GM19035 (cell line): ENCODE measurements around the gene SLC43A1.

Source experiments
- ATAC-seq: cut with Tn5 transposase; IDR thresholded peaks from one replicate; pipeline ENCODE4 v1.9.1; 2021; ENCODE audit not compliant: unreplicated experiment

SLC43A1 gene

DNA sequence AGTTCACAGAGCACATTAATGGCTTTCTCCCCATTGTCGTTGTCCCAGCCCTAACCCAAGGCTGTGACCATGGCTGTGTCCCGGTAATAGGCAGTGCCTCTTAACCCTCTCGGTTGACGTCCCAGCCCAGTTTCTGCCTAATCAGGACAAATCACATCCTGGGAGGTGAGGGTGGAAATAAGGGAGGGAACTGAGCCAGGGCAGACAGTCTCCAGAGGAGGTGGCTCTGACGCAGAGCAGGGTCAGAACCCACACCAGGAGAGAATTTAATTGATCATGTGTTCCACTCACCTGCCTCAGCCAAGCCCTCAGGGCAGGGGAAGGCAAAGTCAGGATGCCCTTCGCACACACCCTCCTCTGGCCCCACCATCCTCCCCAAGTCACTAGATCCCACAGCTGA lies 17.0 kb downstream of the SLC43A1 start:
- ATAC-seq, result no peak

GRCh38 chr11:57497303-57498247 lies 17.9 kb downstream of the SLC43A1 start:
- no peak for ATAC-seq

- no peak for ATAC-seq
Measured at GRCh38 chr11:57496109-57496820, 19.2 kb downstream of the SLC43A1 start.

DNA sequence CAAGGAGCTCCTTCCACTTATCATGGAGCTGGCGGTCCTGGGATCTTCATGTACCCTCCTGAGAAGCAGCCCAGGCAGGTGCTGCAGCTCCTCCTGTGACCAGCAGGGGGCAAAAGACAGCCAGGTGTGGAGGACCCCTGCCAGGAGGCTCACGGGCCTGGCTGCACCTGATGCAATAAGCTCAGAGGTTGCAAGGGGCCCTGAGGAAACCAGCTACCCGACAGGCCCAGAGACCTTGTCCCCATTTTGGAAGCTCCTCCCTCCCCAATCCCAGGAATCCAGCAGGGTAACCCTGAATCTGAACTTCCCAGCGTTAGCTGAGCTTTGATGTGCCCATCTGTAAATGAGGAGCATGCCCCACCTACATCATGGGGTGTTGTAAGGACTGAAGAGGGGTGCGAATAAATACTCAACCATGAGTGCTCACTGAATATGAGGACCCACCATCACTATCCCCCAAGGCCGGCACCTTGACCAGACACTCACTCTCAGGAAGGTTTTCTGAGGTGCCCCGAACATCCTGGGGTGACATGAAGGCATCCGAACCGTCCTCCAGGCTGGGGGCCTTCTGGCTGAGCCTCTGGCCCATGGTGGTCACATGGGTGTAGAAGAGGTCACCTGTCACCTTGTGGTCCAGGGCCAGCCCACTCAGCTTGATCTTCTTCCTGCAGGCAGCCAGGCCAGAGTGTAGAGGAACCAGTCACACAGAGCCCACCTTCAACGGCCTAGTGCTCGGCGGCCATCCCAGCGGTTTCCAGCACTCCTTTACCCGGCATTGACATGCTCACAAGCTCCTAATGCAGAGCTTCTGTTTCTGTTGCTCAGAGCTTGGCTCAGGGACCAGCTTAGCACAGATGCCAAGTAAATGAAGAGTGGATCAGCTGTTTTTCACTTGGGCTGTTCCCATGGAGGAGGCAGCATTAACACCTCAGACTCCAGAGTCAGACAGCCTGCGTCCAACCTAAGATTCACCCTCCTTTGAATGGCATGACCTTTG lies 21.7 kb downstream of the SLC43A1 start:
- peak; percentile 77 for ATAC-seq

GRCh38 chr11:57491371-57492061 lies 24.0 kb downstream of the SLC43A1 start:
- ATAC-seq, result no peak

DNA sequence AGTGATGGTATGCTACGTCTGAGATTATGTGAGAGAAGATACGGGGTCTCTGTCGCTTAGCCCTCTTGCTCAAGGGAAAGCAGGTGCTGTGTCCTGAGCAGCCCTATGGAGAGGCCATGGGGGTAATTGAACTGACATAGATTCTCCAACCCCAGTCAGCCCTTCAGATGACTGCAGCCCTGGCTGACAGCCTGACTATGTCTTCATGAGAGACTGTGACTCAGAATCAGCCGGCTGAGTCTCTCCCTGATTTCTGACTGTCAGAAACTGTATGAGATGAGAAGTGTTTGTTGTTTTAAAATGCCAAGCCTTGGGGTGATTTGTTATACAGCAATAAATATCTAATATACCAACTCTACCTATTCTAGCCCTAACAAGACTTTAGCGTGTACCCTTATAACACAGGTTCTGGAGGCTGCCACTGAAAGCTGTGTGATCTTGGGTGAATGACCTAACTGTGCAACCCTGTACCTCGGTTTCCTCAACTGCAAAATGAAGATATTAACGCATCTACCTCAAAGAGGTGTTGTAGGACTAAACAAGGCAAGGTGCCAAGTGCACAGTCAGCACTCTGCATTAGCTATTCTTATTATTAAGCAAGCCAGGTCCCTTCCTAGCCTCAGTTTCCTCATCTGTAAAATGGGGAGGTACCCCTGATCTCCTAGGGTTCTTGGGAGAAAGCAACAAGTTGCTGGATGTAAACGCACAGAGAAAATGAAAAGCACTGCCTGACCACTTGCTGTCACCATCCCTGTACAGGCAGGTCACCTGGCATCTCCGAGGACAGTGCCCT lies 24.9 kb downstream of the SLC43A1 start:
- no peak for ATAC-seq

DNA sequence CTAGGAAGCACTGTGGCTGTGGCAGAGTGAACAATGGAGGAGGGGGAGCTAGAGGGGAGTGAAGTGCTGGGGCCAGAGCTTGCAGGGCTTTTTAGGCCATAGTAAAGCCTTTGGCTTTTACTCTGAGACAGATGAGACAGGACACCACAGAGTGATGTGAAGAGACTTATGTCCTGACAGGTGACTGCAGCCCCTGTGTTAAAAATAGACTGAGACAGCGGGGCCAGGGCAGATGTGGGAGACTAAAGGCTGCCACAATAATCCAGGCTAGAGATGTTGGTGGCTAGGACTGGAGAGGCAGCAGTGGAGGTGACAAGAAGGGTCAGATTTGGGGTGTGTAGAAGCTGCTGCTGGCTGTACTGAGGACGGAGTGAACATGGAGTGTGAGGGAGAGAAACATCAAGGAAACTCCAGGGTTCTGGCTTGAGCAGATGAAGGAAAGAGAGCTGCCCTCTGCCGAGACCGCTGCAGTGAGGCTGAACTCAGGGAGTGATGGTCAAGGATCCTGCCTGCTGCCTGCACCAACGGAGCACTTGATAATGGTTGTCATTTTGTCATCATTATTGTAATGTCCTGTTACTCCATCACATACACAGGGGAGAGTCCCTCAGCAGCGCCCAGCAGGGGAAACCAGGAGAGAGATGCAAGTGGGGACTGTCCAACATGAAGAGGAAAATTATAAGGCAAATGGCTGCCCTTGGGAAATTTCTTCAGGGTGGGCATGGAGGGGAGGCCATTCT lies 27.4 kb downstream of the SLC43A1 start:
- no peak for ATAC-seq

DNA sequence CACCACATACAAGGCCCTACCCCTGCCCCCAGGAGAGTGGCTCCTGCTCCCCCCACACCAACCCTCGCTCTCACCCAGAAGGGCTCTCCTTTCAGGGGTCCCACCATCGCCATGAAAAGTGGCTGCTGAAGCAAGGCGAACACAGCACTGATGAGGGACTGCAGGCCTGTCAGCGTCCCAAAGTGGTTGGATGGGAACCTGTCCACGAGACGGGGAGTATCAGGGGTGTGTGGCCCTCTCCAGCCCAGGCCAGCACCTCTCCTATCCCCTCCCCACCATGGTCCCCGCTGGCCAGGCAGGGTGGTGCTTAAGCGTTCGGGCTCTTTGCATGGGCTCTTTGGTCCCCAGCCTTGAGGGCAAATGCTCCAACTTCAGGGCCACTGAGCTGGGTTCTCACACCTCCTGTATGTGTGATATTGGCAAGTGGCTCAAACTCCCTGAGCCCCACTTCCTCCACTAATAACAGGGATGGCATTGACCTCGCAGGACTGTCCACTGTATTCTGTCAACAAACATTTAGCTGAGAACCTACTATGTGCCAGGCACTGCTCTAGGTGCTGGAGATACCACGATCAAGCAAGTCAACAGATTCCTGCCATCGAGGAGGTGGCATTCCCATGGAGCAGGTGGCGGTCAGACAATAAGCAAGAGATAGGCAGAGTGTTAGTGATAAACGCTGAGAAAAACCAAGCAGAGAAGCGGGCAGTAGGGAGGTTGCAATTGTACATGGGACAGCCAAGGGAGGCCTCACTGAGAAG lies 28.3 kb downstream of the SLC43A1 start:
- no peak for ATAC-seq

GRCh38 chr11:57485217-57485990 lies 30.1 kb downstream of the SLC43A1 start:
- ATAC-seq, result no peak

DNA sequence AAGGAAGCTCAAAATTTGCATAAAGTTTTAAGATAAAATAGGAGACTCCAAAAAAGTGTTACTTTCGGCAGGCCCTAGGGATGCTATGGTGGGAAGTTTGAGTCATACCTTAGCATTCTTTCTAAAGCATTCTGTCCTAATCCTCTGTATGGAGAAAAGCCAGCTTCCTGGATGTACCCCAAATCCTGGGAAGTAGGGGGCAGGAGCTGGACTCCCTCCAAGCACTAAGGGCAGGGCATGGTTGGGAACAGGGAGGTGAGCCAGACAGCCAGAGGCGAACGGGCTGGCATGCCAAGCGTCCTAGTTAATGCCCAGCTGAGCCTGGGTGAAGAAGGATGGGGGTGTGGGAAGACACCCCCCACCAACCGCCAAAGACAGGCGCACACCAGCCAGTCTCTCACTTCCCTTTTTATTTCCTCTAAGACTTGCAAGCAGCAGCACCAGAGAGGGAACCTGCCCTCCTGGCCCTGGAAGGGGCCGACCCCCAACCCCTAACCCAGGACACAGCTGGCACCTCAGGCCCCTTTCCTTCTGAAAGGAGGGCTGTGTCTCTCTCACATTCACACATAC lies 31.3 kb downstream of the SLC43A1 start:
- no peak for ATAC-seq

DNA sequence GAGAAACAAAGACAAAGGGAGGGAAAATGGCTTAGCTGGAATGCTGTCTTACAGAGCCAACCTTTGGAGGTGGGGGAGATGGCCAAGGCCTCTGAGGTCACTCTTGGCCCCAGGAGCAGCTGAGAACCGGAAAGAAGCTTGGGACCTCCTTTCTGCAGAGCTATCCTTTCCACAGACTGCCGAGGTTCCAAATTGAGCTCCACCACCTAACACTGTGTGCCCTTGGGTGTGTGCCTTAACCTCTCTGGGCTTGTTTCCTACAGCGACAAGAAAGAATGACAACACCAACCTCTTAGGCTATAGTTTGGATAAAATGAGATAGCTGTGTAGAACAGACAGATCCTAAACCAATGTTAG lies 32.0 kb downstream of the SLC43A1 start:
- no peak for ATAC-seq

GRCh38 chr11:57482782-57483561 lies 32.5 kb downstream of the SLC43A1 start:
- ATAC-seq, result no peak

DNA sequence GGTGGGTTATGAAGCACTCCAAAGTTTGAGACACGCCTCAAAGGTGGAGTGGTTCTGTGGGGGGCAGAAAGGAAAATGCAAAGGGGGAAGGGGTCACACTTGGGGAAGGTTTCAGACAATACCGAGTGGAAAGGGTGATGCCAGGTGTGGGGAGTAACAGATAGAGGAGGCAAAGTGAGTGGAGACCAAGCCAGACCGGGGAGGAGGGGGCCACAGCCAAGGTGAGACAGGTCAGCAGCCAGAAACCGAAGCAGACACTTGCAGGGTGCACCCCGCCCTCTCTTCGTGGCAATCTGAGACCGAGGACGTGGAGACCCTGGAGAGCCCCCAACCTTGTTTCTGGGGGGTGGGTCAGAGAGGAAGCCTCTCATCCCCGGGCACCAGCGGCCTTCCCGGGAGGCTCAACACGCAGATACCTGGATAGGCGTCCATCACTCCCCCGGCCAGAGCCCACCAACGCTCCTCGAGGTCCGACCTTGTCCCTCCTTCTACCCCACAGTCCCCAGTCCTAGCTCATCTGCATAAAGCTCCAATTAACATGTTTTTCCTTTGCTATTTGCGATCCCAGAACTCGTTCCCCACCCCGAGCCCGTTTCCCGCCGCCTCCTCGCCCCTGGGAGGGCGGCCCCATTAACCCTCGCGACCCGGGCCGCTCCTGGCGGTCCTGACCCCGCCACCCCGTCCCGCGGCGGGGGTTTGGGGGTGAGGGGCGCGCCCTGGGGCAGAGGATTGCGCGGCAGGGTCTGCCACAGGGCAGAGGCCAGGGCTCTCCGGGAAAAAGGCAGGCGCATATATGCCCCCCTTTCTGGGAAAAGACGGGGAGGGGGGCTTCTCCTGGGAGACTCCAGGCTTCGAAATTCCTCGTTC lies 33.4 kb downstream of the SLC43A1 start:
- ATAC-seq, result no peak

DNA sequence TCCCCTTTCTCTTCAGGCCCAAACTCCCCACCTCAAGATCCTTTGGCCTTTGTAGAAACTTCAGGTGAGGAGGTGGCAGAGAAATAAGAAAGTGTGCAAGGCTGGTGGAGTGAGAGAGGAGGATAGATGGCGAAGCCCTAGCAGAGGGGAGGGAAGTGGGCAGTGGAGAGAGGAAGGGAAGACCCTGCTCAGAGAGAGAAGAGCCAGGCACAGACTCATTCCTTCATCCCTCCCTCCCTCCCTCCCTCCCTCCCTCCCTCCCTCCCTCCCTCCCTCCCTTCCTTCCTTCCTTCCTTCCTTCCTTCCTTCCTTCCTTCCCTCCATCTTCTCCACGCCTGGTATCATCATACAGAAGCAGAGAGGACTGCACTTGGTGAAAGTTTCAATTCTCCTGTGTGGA lies 34.2 kb downstream of the SLC43A1 start:
- no peak for ATAC-seq

GRCh38 chr11:57480409-57481137 lies 34.9 kb downstream of the SLC43A1 start:
- no peak for ATAC-seq
